Tibial artery (tissue), 4 donors: ENCODE data around the gene SCAMP3.
"Not testable (repeated sequence)": the region's sequence is repeated elsewhere in the genome, so short reads cannot be mapped to it uniquely, and the experiment has no call there.

Source experiments
- DNase-seq, 2 donors: peaks; one replicate each; pipeline ENCODE4 v3.0.0-alpha.2; 2019
- H3K27ac ChIP-seq, 2 donors: fragments of 200-600 bp; sonication (generic) in 1 of 2; 1 replicate in 1 of 2; 2 replicates in 1 of 2; pipeline ENCODE4 v1.5.1; 2018 to 2019; ENCODE audit warnings: mild to moderate bottlenecking in 1 of 2
- H3K27me3 ChIP-seq, 2 donors: fragments of 200-600 bp; sonication (generic) in 1 of 2; one replicate each; pipeline versions ENCODE4 v1.5.1 to v1.6.0; 2016 to 2019
- H3K36me3 ChIP-seq, 3 donors: fragments of 200-600 bp; sonication (generic) in 2 of 3; one replicate each; pipeline ENCODE4 v1.5.1; 2016 to 2019; ENCODE audit warnings: mild to moderate bottlenecking in 2 of 3
- H3K4me1 ChIP-seq, 4 donors: fragments of 200-600 bp; sonication (generic) in 2 of 4; 1 replicate in 3 of 4; 2 replicates in 1 of 4; pipeline ENCODE4 v1.5.1; 2016 to 2019
- H3K4me3 ChIP-seq, 2 donors: fragments of 200-600 bp; sonication (generic) in 1 of 2; 1 replicate in 1 of 2; 2 replicates in 1 of 2; pipeline ENCODE4 v1.5.1; 2018 to 2019; ENCODE audit warnings: mild to moderate bottlenecking in 2 of 2
- H3K9me3 ChIP-seq, 3 donors: fragments of 200-600 bp; sonication (generic) in 1 of 3; one replicate each; pipeline ENCODE4 v1.5.1; 2016 to 2019
- intact Hi-C: fragments of 100-400 bp; cut with DNase I; formaldehyde crosslinking; loops from one replicate; pipeline ENCODE4 v1.15.0; 2023; ENCODE audit warnings: low total_unique reads
- TF ChIP-seq, protein P1 (sequence below), 2 experiments: fragments of 200-600 bp in 1 of 2; fragments of 450-650 bp in 1 of 2; IDR thresholded peaks; one replicate each; pipeline ENCODE4 v1.5.1; 2017 to 2019; ENCODE audit warnings: antibody characterized with exemption in 2 of 2, mild to moderate bottlenecking in 1 of 2, moderate library complexity in 1 of 2

The SCAMP3 gene

DNA sequence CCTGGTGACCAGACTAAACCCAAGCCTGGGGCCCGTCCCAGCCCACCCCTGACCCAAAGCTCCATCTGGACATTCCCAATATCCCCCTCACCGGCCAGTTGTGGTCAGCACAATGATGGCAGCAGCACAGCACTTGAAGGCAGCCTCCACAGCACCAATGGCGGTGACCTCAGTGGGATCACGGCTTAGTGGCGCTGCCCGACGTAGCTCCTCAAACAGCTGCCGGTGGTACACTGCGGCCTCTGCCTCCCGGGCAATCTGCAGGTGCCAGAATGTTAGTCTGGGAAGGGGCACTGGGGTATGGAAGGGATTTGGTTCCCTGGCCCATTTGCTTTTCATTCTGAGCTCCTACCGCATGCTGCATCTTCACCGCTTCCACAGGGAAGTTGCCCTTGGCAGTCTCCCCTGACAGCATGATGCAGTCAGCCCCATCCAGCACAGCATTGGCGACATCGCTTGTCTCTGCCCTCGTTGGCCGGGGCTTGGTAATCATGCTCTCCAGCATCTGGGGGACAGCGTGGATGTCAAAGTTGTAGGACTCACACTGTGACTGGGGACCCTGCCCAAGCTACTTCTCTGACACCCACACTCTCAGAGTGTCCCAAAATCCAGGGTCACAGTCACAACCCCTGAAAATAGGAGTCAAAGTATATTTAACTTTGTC, 31.1 kb upstream of the SCAMP3 start:
- no peak for DNase-seq
- Histone ChIP-seq H3K27ac (no peak overlapping the region), H3K36me3 (no peaks in the 10 kb centered on the region), H3K4me1 (peaks cover 0 to 12% (median 6%) of the 10 kb centered on the region in 4 donors), H3K9me3 (no peaks in the 10 kb centered on the region), H3K27me3 (peaks cover 0 to 37% of the 10 kb centered on the region in 2 donors), H3K4me3 (no peak overlapping the region)
- TF ChIP-seq, protein P1, sequence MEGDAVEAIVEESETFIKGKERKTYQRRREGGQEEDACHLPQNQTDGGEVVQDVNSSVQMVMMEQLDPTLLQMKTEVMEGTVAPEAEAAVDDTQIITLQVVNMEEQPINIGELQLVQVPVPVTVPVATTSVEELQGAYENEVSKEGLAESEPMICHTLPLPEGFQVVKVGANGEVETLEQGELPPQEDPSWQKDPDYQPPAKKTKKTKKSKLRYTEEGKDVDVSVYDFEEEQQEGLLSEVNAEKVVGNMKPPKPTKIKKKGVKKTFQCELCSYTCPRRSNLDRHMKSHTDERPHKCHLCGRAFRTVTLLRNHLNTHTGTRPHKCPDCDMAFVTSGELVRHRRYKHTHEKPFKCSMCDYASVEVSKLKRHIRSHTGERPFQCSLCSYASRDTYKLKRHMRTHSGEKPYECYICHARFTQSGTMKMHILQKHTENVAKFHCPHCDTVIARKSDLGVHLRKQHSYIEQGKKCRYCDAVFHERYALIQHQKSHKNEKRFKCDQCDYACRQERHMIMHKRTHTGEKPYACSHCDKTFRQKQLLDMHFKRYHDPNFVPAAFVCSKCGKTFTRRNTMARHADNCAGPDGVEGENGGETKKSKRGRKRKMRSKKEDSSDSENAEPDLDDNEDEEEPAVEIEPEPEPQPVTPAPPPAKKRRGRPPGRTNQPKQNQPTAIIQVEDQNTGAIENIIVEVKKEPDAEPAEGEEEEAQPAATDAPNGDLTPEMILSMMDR (IDR thresholded peaks at IDR 0.05), result no peak
- intact Hi-C loops, result no loop called here

DNA sequence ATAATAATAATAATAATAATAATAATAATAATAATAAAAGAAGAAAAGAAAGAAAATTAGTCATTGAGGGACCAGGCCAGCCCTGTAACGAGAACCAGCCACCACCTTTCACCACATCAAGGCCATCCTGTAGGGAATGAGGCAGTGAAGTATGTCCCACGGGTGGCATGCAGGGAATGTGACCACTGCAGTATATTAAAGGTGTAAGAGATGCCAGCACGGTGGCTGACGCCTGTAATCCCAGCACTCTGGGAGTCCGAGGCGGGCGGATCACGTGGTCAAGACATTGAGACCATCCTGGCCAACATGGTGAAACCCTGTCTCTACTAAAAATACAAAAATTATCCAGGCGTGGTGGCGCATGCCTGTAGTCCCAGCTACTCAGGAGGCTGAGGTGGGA, 28.8 kb upstream of the SCAMP3 start:
- H3K36me3 ChIP-seq, H3K4me3 ChIP-seq, H3K9me3 ChIP-seq, DNase-seq, H3K27ac ChIP-seq, intact Hi-C loops: not testable (repeated sequence)
- peaks cover 0 to 24% of the 10 kb centered on the region in 2 donors for H3K27me3 ChIP-seq
- peaks cover 0 to 12% (median 6%) of the 10 kb centered on the region in 4 donors for H3K4me1 ChIP-seq

DNA sequence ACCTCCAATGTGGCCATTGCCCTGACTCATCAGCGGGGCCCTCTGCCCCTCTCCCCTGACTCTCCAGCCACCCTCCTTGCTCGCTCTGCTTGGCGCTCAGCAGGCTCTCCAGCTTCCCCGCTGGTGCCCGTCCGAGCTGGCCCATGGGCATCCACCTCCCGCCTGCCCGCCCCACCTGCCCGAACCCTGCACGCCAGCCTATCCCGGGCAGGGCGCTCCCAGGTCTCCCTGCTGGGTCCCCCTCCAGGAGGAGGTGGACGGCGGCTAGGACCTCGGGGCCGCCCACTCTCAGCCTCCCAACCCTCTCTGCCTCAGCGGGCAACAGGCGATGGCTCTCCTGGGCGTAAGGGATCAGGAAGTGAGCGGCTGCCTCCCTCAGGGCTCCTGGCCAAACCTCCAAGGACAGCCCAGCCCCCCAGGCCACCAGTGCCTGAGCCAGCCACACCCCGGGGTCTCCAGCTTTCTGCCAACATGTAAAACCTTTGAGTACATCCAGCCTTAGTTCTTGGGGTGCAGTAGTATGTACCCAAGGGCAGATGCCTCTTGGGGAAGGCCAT, 25.9 kb upstream of the SCAMP3 start:
- TF ChIP-seq, protein P1 (IDR thresholded peaks at IDR 0.05), result no peak
- H3K4me1 ChIP-seq, result no peaks in the 10 kb centered on the region
- peaks cover 0 to 3% of the 10 kb centered on the region in 2 donors for H3K27me3 ChIP-seq
- no peak for DNase-seq
- intact Hi-C loops, result no loop called here
- H3K4me3 ChIP-seq, result no peak overlapping the region
- H3K9me3 ChIP-seq, result no peaks in the 10 kb centered on the region
- peaks cover 0 to 5% (median 0%) of the 10 kb centered on the region in 3 donors for H3K36me3 ChIP-seq
- no peak overlapping the region for H3K27ac ChIP-seq

DNA sequence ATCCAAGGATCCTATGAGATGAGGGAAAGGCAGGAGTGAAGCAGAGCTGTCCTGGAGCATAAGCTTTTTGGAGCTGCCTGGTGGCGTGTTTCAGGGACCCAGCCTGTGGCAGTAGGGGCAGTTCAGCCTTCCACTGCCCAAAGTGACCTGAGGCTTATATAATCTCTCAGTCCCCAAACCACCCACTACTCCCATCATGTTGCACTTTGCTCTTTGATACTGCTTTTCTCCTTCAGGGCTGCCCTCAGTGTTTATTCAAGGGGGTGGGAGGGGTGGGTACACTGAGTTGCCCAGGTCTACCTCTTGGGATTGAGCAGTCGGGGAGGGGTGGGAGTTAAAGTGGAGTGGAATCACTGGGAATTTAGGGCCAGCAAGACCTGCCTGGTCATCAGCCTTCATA, 24.4 kb upstream of the SCAMP3 start:
- peaks cover 0 to 3% of the 10 kb centered on the region in 2 donors for H3K27me3 ChIP-seq
- DNase-seq, result no peak
- intact Hi-C loops, result no loop called here
- H3K36me3 ChIP-seq, result peaks cover 0 to 5% (median 0%) of the 10 kb centered on the region in 3 donors
- H3K4me1 ChIP-seq, result no peaks in the 10 kb centered on the region
- H3K27ac ChIP-seq, result no peak overlapping the region
- H3K9me3 ChIP-seq, result no peaks in the 10 kb centered on the region
- TF ChIP-seq, protein P1 (IDR thresholded peaks at IDR 0.05), result no peak
- no peak overlapping the region for H3K4me3 ChIP-seq

DNA sequence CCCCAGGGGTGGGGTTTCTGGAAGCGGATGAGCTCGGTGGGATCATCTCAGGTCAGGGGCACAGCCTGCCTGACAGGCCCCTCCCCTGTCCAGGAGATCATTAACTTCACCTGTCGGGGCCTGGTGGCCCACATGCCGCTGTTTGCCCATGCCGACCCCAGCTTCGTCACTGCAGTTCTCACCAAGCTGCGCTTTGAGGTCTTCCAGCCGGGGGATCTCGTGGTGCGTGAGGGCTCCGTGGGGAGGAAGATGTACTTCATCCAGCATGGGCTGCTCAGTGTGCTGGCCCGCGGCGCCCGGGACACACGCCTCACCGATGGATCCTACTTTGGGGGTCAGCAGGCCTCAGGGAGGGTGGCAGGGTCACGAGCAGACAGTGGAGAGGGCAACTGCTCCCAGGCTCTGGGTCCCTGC, 23.5 kb upstream of the SCAMP3 start:
- H3K36me3 ChIP-seq, result peaks cover 0 to 5% (median 0%) of the 10 kb centered on the region in 3 donors
- intact Hi-C loops, result no loop called here
- H3K9me3 ChIP-seq, result no peaks in the 10 kb centered on the region
- no peaks in the 10 kb centered on the region for H3K4me1 ChIP-seq
- no peak overlapping the region for H3K4me3 ChIP-seq
- no peaks in the 10 kb centered on the region for H3K27me3 ChIP-seq
- no peak for DNase-seq
- TF ChIP-seq, protein P1 (IDR thresholded peaks at IDR 0.05), result no peak
- H3K27ac ChIP-seq, result no peak overlapping the region

DNA sequence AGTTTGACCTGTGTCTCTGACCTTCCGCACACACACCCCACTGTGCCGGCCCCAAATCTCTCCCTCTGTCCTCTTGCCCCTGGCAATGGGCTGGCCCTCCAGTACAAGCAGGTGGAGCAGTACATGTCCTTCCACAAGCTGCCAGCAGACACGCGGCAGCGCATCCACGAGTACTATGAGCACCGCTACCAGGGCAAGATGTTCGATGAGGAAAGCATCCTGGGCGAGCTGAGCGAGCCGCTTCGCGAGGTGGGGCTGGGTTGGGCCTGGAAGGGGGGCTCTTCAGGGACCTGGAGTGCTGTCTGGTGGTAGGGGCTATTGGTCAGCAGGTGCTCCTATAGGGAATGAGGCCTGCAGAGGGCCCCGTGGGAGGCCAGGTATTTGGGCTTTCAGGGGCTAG, 22.9 kb upstream of the SCAMP3 start:
- H3K27me3 ChIP-seq, result no peaks in the 10 kb centered on the region
- H3K27ac ChIP-seq, result no peak overlapping the region
- no peaks in the 10 kb centered on the region for H3K9me3 ChIP-seq
- H3K36me3 ChIP-seq, result peaks cover 0 to 5% (median 0%) of the 10 kb centered on the region in 3 donors
- no peak overlapping the region for H3K4me3 ChIP-seq
- TF ChIP-seq, protein P1 (IDR thresholded peaks at IDR 0.05), result no peak
- H3K4me1 ChIP-seq, result no peaks in the 10 kb centered on the region
- no peak for DNase-seq
- intact Hi-C loops, result no loop called here
